Measurements from ENCODE around the gene INHBB.

Gene INHBB

GRCh38 chr2:120360307-120360855, 14.4 kb downstream of the INHBB start:
- no peak for DNase-seq

GRCh38 chr2:120362926-120363325, 17.0 kb downstream of the INHBB start:
- DNase-seq: no peak

- no peak for DNase-seq
Measured at GRCh38 chr2:120365236-120365793, 19.4 kb downstream of the INHBB start.

GRCh38 chr2:120366698-120367097, 20.8 kb downstream of the INHBB start:
- DNase-seq: no peak

- DNase-seq: no peak
Measured at GRCh38 chr2:120367221-120367620, 21.3 kb downstream of the INHBB start.

- DNase-seq: no peak
Measured at GRCh38 chr2:120367649-120368048, 21.7 kb downstream of the INHBB start.

GRCh38 chr2:120368086-120368485, 22.1 kb downstream of the INHBB start:
- no peak for DNase-seq

GRCh38 chr2:120369250-120369649, 23.3 kb downstream of the INHBB start:
- DNase-seq: no peak

GRCh38 chr2:120371969-120372625, 26.2 kb downstream of the INHBB start:
- DNase-seq: no peak

GRCh38 chr2:120372816-120373215, 26.9 kb downstream of the INHBB start:
- no peak for DNase-seq

- no peak for DNase-seq
Measured at GRCh38 chr2:120373424-120373823, 27.5 kb downstream of the INHBB start.

GRCh38 chr2:120374821-120375220, 28.9 kb downstream of the INHBB start:
- DNase-seq: no peak

GRCh38 chr2:120375251-120376020, 29.5 kb downstream of the INHBB start:
- no peak for DNase-seq

GRCh38 chr2:120376101-120376500, 30.2 kb downstream of the INHBB start:
- no peak for DNase-seq

- no peak for DNase-seq
Measured at GRCh38 chr2:120376679-120377640, 31.0 kb downstream of the INHBB start.

GRCh38 chr2:120378605-120379004, 32.7 kb downstream of the INHBB start:
- DNase-seq: no peak

GRCh38 chr2:120379916-120380893, 34.3 kb downstream of the INHBB start:
- DNase-seq: no peak

GRCh38 chr2:120381192-120381591, 35.3 kb downstream of the INHBB start:
- DNase-seq: no peak

GRCh38 chr2:120381661-120382060, 35.7 kb downstream of the INHBB start:
- no peak for DNase-seq

- no peak for DNase-seq
Measured at GRCh38 chr2:120382541-120383144, 36.7 kb downstream of the INHBB start.

GRCh38 chr2:120383191-120383590, 37.3 kb downstream of the INHBB start:
- DNase-seq: no peak

Measured in NCI-H2227 treated with DMSO at 0.1 percent for 48 hours (cell line).